Measurements from ENCODE around the gene STX5.

The STX5 gene

GRCh38 chr11:62778441-62778840 is 53.4 kb downstream of the STX5 start:
- no peak for DNase-seq

GRCh38 chr11:62777389-62777788 is 54.5 kb downstream of the STX5 start:
- no peak for DNase-seq

GRCh38 chr11:62775646-62776045 is 56.2 kb downstream of the STX5 start:
- DNase-seq = no peak

- no peak for DNase-seq
Observed at GRCh38 chr11:62774407-62774806, 57.4 kb downstream of the STX5 start.

GRCh38 chr11:62771144-62772021 is 60.5 kb downstream of the STX5 start, which contains the start of gene TAF6L:
Gene TAF6L, plus strand, starts transcription at chr11:62771396. Its CDS starts 4,388 bp downstream, at chr11:62775784.
- DNase-seq = peak; percentile 95 to 97

- peak in 1 of 2 donors; percentile 37 for DNase-seq
Observed at GRCh38 chr11:62770778-62771143, 61.1 kb downstream of the STX5 start.

GRCh38 chr11:62760867-62761227 is 71.0 kb downstream of the STX5 start:
- DNase-seq = peak in 1 of 2 donors; percentile 14

GRCh38 chr11:62757846-62758788 is 73.7 kb downstream of the STX5 start:
- DNase-seq = no peak
